Common myeloid progenitor, CD34-positive (primary cell): Measurements from ENCODE around the gene CASP14.

Experiments
- CTCF ChIA-PET: fragments of 350-600 bp; sonication (Branson Sonifier 250); formaldehyde crosslinking; loops from one replicate; lab custom pipeline; 2021; ENCODE audit warnings: antibody characterized with exemption; lab: Charles Lee
- POLR2A ChIA-PET: fragments of 350-600 bp; sonication (Branson Sonifier 250); formaldehyde crosslinking; loops from one replicate; lab custom pipeline; 2021; ENCODE audit warnings: antibody characterized with exemption; lab: Charles Lee
- DNase-seq, 3 donors: peaks; one replicate each; pipeline versions ENCODE4 v3.0.0 to v3.0.0-alpha.2; 2013
- H3K27ac ChIP-seq, 2 experiments: 1 replicate in 1 of 2; 2 replicates in 1 of 2; pipeline ENCODE4 v1.7.0; 2013; ENCODE audit warnings: inconsistent platforms in 2 of 2, low read length in 2 of 2, mild to moderate bottlenecking in 2 of 2, low read depth in 1 of 2, moderate library complexity in 1 of 2; ENCODE audit not compliant: severe bottlenecking in 2 of 2, insufficient read depth in 1 of 2, poor library complexity in 1 of 2
- H3K27me3 ChIP-seq, 5 experiments: replicated peaks in 2 of 5; 1 replicate in 3 of 5; 2 replicates in 2 of 5; pipeline versions ENCODE4 v1.6.1 to v1.7.0; 2013; ENCODE audit warnings: low read length in 4 of 5, mild to moderate bottlenecking in 2 of 5, moderate library complexity in 2 of 5, inconsistent platforms in 1 of 5; ENCODE audit not compliant: insufficient read depth in 5 of 5, control insufficient read depth in 4 of 5
- H3K36me3 ChIP-seq, 4 experiments: 1 replicate in 2 of 4; 2 replicates in 2 of 4; pipeline versions ENCODE4 v1.6.1 to v1.7.0; 2013; ENCODE audit warnings: low read length in 3 of 4, control low read depth in 1 of 4, mild to moderate bottlenecking in 1 of 4; ENCODE audit not compliant: control insufficient read depth in 4 of 4, insufficient read depth in 4 of 4
- H3K4me1 ChIP-seq, 4 experiments: 1 replicate in 3 of 4; 2 replicates in 1 of 4; pipeline versions ENCODE4 v1.6.1 to v1.7.1; 2013; ENCODE audit warnings: low read length in 3 of 4, mild to moderate bottlenecking in 3 of 4, control low read depth in 1 of 4, inconsistent platforms in 1 of 4, moderate library complexity in 1 of 4; ENCODE audit not compliant: control insufficient read depth in 4 of 4, insufficient read depth in 4 of 4; ENCODE audit errors: control extremely low read depth in 1 of 4
- H3K4me3 ChIP-seq, 7 experiments: 1 replicate in 4 of 7; 2 replicates in 3 of 7; pipeline versions ENCODE4 v1.5.1 to v1.7.0; 2013; ENCODE audit warnings: mild to moderate bottlenecking in 7 of 7, low read length in 6 of 7, moderate library complexity in 6 of 7, inconsistent platforms in 2 of 7, low read depth in 2 of 7, control low read depth in 1 of 7; ENCODE audit not compliant: insufficient read depth in 4 of 7, control insufficient read depth in 1 of 7; ENCODE audit errors: extremely low read depth in 1 of 7
- H3K9me3 ChIP-seq, 5 experiments: 1 replicate in 4 of 5; 2 replicates in 1 of 5; pipeline versions ENCODE4 v1.6.1 to v1.7.1; 2013; ENCODE audit warnings: low read length in 4 of 5, mild to moderate bottlenecking in 2 of 5, inconsistent platforms in 1 of 5, low read depth in 1 of 5, moderate library complexity in 1 of 5; ENCODE audit not compliant: control insufficient read depth in 4 of 5, insufficient read depth in 2 of 5; ENCODE audit errors: control extremely low read depth in 1 of 5
- WGBS: methylation state at CpG from one replicate; pipeline ENCODE4 v1.1.5; 2013; ENCODE audit not compliant: insufficient coverage; 5-methylcytosine and 5-hydroxymethylcytosine counted together

CASP14 gene

DNA sequence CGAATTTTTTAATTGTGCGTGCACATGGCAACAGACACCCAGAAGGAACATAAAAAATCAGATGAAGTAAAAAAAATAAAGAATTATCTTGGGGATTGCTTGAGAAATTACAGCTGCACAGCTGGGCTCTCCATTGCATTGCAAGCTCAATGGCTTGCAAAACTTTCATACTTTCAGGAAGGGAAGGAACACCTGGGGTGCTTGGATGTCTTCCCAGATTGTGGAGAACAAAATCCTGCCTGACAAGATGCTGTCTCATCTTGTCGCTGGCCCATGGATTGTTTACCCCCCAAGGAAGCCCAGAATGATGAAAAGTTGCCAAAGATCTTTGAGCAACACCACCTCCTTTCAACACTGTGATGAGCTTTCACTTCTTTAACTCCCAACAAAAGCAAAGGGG is 11.0 kb upstream of the CASP14 start:
- no peak for DNase-seq
- ChIA-PET CTCF (interaction anchor here (1.0 kb wide), 1 partner anchor 14 kb away, joined by 3 read pairs; no protein-coding TSS in a partner anchor), POLR2A (no interaction called here)
- Histone ChIP-seq H3K36me3 (no peaks in the 10 kb centered on the region), H3K4me3 (no peak overlapping the region), H3K27ac (no peak overlapping the region), H3K4me1 (no peaks in the 10 kb centered on the region), H3K9me3 (no peaks in the 10 kb centered on the region), H3K27me3 (peaks cover 0 to 4% (median 0%) of the 10 kb centered on the region in 5 experiments)
- 70% methylated on average over 3 of the region's 3 CpGs for WGBS

GRCh38 chr19:15042003-15042402 is 7.3 kb upstream of the CASP14 start:
- ChIA-PET CTCF (no interaction called here), POLR2A (no interaction called here)
- peaks cover 0 to 4% (median 0%) of the 10 kb centered on the region in 5 experiments for H3K27me3 ChIP-seq
- H3K9me3 ChIP-seq = no peaks in the 10 kb centered on the region
- H3K4me3 ChIP-seq = no peak overlapping the region
- WGBS = 78% methylated on average over 1 of the region's 1 CpG
- H3K27ac ChIP-seq = no peak overlapping the region
- H3K36me3 ChIP-seq = no peaks in the 10 kb centered on the region
- no peak for DNase-seq
- H3K4me1 ChIP-seq = no peaks in the 10 kb centered on the region

DNA sequence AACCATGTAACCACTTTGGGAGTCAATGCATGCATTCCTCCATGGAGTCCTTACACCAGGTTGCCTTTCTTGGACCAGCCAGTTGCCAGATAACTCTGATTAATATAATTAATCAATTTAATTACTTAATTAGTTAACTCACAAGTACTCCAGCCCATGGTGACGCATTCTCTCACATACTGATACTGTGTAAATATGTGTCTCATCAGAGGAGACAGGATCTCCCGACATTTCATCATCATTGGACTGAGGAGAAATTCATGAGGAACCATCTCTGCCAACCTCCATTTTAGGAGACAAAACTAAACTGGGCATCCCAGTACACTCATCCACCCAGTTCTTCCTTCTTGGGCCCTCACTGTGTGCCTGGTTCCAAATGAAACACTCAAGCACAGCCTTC is 6.5 kb upstream of the CASP14 start:
- H3K27ac ChIP-seq = no peak overlapping the region
- no peaks in the 10 kb centered on the region for H3K36me3 ChIP-seq
- H3K4me3 ChIP-seq = no peak overlapping the region
- POLR2A ChIA-PET = no interaction called here
- H3K9me3 ChIP-seq = no peaks in the 10 kb centered on the region
- no peak for DNase-seq
- peaks cover 0 to 1% (median 0%) of the 10 kb centered on the region in 5 experiments for H3K27me3 ChIP-seq
- CTCF ChIA-PET = no interaction called here
- H3K4me1 ChIP-seq = no peaks in the 10 kb centered on the region
- no CpG with 5 or more reads among the region's 2 CpGs for WGBS

- Histone ChIP-seq H3K4me3 (no peak overlapping the region), H3K27ac (no peak overlapping the region), H3K4me1 (no peaks in the 10 kb centered on the region), H3K27me3 (peaks cover 0 to 5% (median 2%) of the 10 kb centered on the region in 5 experiments), H3K36me3 (no peaks in the 10 kb centered on the region), H3K9me3 (no peaks in the 10 kb centered on the region)
- CTCF ChIA-PET = no interaction called here
- POLR2A ChIA-PET = no interaction called here
- WGBS = no CpG with 5 or more reads among the region's 3 CpGs
- DNase-seq = no peak
Observed at GRCh38 chr19:15045506-15045905, 3.8 kb upstream of the CASP14 start.

GRCh38 chr19:15047680-15048079 is 1.6 kb upstream of the CASP14 start:
- Histone ChIP-seq H3K4me1 (no peaks in the 10 kb centered on the region), H3K4me3 (no peak overlapping the region), H3K36me3 (no peaks in the 10 kb centered on the region), H3K27ac (no peak overlapping the region), H3K9me3 (peaks cover 0 to 3% (median 0%) of the 10 kb centered on the region in 5 experiments), H3K27me3 (peaks cover 0 to 5% (median 3%) of the 10 kb centered on the region in 5 experiments)
- WGBS = 68% methylated on average over 10 of the region's 11 CpGs
- DNase-seq = no peak
- ChIA-PET POLR2A (no interaction called here), CTCF (no interaction called here)

- no peaks in the 10 kb centered on the region for H3K4me1 ChIP-seq
- POLR2A ChIA-PET = no interaction called here
- 100% methylated on average over 2 of the region's 5 CpGs for WGBS
- no peak overlapping the region for H3K27ac ChIP-seq
- peaks cover 0 to 5% (median 3%) of the 10 kb centered on the region in 5 experiments for H3K27me3 ChIP-seq
- DNase-seq = no peak
- CTCF ChIA-PET = no interaction called here
- H3K36me3 ChIP-seq = no peaks in the 10 kb centered on the region
- peaks cover 0 to 3% (median 0%) of the 10 kb centered on the region in 5 experiments for H3K9me3 ChIP-seq
- no peak overlapping the region for H3K4me3 ChIP-seq
Observed at GRCh38 chr19:15048128-15048527, 1.2 kb upstream of the CASP14 start.

DNA sequence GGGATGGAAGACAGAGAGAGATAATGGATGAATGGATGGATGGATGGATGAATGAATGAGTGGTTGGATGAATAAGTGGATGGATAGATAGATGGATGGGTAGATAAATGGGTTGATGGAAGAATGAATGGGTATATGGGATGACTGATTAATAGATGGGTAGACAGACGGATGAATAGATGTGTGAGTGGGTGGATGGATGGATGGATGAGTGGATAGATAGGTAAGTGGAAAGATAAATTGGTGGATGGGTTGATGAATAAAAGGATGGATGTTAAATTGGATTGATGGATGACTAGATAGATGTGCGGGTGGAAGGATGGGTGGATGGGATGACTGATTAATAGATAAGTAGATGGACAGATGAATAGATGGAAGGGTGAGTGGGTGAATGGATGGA is 1.4 kb downstream of the CASP14 start:
- 94% methylated on average over 2 of the region's 2 CpGs for WGBS
- Histone ChIP-seq H3K27ac (no peak overlapping the region), H3K4me1 (no peaks in the 10 kb centered on the region), H3K36me3 (no peaks in the 10 kb centered on the region), H3K9me3 (peaks cover 0 to 3% (median 0%) of the 10 kb centered on the region in 5 experiments), H3K4me3 (no peak overlapping the region), H3K27me3 (peaks cover 0 to 6% (median 5%) of the 10 kb centered on the region in 5 experiments)
- ChIA-PET POLR2A (no interaction called here), CTCF (no interaction called here)
- DNase-seq = no peak
